T-helper 2 cell treated with Interferon-gamma antibody and Interleukin-4, amounts not matched to agents 5 μg/mL and 100 μg/mL, for 36 hours (primary cell): ENCODE results near the gene FNDC1.

ENCODE experiments used
- DNase-seq: peaks from one replicate; pipeline ENCODE4 v3.0.0; 2021; ENCODE audit warnings: low spot score
- H3K27ac Mint-ChIP-seq: one replicate; pipeline ENCODE4 v1.8.0; 2021; ENCODE audit warnings: mild to moderate bottlenecking, mixed read lengths
- H3K27me3 Mint-ChIP-seq: one replicate; pipeline ENCODE4 v1.8.0; 2021; ENCODE audit warnings: low read depth, mixed read lengths
- H3K36me3 Mint-ChIP-seq: one replicate; pipeline ENCODE4 v1.8.0; 2021; ENCODE audit warnings: low read depth, mixed read lengths
- H3K4me1 Mint-ChIP-seq: one replicate; pipeline ENCODE4 v1.8.0; 2021; ENCODE audit warnings: low read depth, mixed read lengths
- H3K4me3 Mint-ChIP-seq: one replicate; pipeline ENCODE4 v1.8.0; 2022; ENCODE audit warnings: mild to moderate bottlenecking, moderate library complexity, mixed read lengths
- H3K9me3 Mint-ChIP-seq: one replicate; pipeline ENCODE4 v1.8.0; 2021; ENCODE audit warnings: mixed read lengths

Gene FNDC1

GRCh38 chr6:159170999-159171712, 2.0 kb downstream of the FNDC1 start:
- Mint-ChIP-seq H3K27ac (no peak overlapping the region), H3K4me3 (no peak overlapping the region), H3K4me1 (peaks cover 11% of the 10 kb centered on the region), H3K27me3 (peaks cover 76% of the 10 kb centered on the region), H3K9me3 (no peaks in the 10 kb centered on the region), H3K36me3 (no peaks in the 10 kb centered on the region)
- DNase-seq, result no peak

DNA sequence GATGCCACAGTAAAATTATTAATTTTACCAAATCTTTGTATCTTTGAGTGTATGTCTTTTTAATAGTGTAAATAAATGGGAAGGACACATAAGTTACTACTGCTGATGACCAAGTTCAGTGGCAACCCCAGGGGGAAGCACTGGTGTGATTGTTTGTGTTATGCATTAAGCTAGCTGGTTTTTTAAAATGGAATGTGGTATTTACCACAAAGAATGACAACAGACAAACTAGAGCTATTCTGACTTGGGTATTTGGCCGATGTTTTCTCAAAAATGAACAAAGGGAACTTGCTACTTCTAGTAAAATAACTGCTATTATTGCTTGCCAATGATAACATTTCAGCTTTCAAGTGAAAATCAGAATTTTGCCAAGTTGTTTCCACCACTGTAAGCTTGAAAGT, 2.9 kb downstream of the FNDC1 start:
- Mint-ChIP-seq H3K9me3 (no peaks in the 10 kb centered on the region), H3K4me1 (peaks cover 11% of the 10 kb centered on the region), H3K36me3 (no peaks in the 10 kb centered on the region), H3K4me3 (no peak overlapping the region), H3K27ac (no peak overlapping the region), H3K27me3 (peaks cover 68% of the 10 kb centered on the region)
- DNase-seq, result no peak

- Mint-ChIP-seq H3K4me3 (no peak overlapping the region), H3K27ac (no peak overlapping the region), H3K36me3 (no peaks in the 10 kb centered on the region), H3K9me3 (no peaks in the 10 kb centered on the region), H3K4me1 (peaks cover 7% of the 10 kb centered on the region), H3K27me3 (peaks cover 51% of the 10 kb centered on the region)
- peak; percentile 42 for DNase-seq
Observed at GRCh38 chr6:159174263-159174969, 5.2 kb downstream of the FNDC1 start.

DNA sequence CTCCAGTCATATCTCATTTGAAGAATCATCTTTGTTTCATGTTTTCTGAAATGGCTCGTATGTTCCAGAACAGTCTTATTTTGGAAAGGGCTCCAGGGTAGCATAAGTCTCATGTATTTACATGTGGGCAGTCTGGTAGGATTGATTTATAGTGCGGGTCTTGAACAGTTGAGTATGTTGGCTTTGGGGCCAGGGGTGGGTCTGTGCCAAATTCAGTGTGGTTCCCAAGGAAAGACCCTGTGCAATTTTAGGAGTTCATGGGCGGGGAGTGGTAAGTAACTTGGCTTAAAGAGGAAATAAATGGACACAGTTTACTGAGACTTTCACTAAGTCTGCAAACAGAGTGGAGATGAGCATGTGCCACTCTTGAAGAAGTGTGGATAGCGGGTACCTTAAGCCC, 7.7 kb downstream of the FNDC1 start:
- H3K9me3 Mint-ChIP-seq, result no peaks in the 10 kb centered on the region

DNA sequence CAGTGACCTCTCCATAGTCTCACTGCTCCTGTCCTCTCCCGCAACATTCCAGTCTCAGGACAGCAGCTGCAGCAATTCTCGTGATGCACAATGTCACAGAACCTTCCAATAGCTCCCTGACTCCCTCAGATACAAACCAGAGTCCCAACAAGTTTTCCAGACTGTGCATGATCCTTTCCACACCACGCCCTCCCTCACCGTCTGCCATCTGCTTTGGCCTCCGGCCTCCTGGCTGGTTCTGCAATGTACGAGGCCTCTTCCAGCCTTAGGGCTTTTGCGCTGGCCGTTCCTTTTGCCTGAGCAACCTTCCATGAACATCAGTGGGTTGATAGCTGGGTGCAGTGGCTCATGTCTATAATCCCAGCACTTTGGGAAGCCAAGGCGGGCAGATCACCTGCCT, 9.6 kb downstream of the FNDC1 start:
- Mint-ChIP-seq H3K27ac (no peak overlapping the region), H3K36me3 (no peaks in the 10 kb centered on the region), H3K9me3 (no peaks in the 10 kb centered on the region), H3K4me1 (peaks cover 19% of the 10 kb centered on the region), H3K4me3 (no peak overlapping the region), H3K27me3 (peaks cover 17% of the 10 kb centered on the region)
- DNase-seq, result no peak

More for the DNA sequence above, 7.7 kb downstream of the FNDC1 start:
- H3K4me3 Mint-ChIP-seq, result no peak overlapping the region
- H3K4me1 Mint-ChIP-seq, result peaks cover 13% of the 10 kb centered on the region
- peaks cover 28% of the 10 kb centered on the region for H3K27me3 Mint-ChIP-seq
- DNase-seq, result no peak
- no peak overlapping the region for H3K27ac Mint-ChIP-seq
- no peaks in the 10 kb centered on the region for H3K36me3 Mint-ChIP-seq

DNA sequence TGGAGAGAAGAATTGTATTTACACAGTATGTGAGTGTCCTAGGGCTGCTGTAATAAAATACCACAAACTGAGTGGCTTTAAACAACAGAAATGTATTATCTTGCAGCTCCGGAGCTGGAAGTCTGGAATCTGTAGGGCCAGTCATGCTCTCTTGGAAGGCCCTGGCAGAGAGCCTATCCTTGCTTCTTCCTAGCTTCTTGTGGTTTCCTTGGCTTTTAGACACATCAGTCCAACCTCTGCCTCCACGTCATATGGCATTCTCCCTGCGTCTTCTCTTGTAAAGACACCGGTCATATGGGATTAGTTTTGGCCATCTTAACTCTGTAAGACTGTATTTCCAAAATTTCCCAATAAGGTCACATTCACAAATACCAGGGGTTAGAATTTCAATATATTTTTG, 10.8 kb downstream of the FNDC1 start:
- H3K4me1 Mint-ChIP-seq, result peaks cover 16% of the 10 kb centered on the region
- H3K9me3 Mint-ChIP-seq, result no peaks in the 10 kb centered on the region
- H3K36me3 Mint-ChIP-seq, result no peaks in the 10 kb centered on the region
- H3K4me3 Mint-ChIP-seq, result no peak overlapping the region
- no peak overlapping the region for H3K27ac Mint-ChIP-seq
- DNase-seq, result no peak
- H3K27me3 Mint-ChIP-seq, result peaks cover 14% of the 10 kb centered on the region

DNA sequence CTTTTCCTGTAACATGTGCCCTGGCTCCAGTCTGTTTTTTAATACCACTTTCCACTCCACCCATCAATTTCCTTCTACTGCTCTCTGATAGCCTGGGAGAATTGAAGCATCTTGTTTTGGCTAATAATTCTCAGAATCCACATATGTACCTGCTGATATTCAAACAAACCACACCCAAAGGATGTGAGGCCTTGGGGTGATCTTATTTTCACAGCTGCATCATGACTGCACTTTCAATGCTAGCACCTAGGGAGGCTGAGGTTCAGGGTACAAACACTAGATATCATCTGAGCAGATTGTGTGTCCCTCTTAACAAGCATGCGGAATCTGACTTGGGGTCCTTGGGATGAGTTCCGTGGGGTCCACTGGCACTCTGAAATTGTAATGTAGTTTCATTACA, 12.7 kb downstream of the FNDC1 start:
- DNase-seq, result no peak
- Mint-ChIP-seq H3K4me3 (peak overlapping the region; percentile 5), H3K4me1 (peaks cover 16% of the 10 kb centered on the region), H3K27ac (peak overlapping the region; percentile 60), H3K9me3 (no peaks in the 10 kb centered on the region), H3K36me3 (no peaks in the 10 kb centered on the region), H3K27me3 (peaks cover 18% of the 10 kb centered on the region)

- Mint-ChIP-seq H3K4me3 (no peak overlapping the region), H3K36me3 (no peaks in the 10 kb centered on the region), H3K27me3 (peaks cover 19% of the 10 kb centered on the region), H3K27ac (no peak overlapping the region), H3K9me3 (no peaks in the 10 kb centered on the region), H3K4me1 (peaks cover 16% of the 10 kb centered on the region)
- no peak for DNase-seq
Observed at GRCh38 chr6:159184559-159184958, 15.4 kb downstream of the FNDC1 start.

GRCh38 chr6:159190460-159190859, 21.3 kb downstream of the FNDC1 start:
- H3K36me3 Mint-ChIP-seq, result no peaks in the 10 kb centered on the region
- no peak for DNase-seq
- H3K9me3 Mint-ChIP-seq, result no peaks in the 10 kb centered on the region
- no peak overlapping the region for H3K4me3 Mint-ChIP-seq
- H3K4me1 Mint-ChIP-seq, result no peaks in the 10 kb centered on the region
- H3K27me3 Mint-ChIP-seq, result peaks cover 25% of the 10 kb centered on the region
- H3K27ac Mint-ChIP-seq, result no peak overlapping the region

DNA sequence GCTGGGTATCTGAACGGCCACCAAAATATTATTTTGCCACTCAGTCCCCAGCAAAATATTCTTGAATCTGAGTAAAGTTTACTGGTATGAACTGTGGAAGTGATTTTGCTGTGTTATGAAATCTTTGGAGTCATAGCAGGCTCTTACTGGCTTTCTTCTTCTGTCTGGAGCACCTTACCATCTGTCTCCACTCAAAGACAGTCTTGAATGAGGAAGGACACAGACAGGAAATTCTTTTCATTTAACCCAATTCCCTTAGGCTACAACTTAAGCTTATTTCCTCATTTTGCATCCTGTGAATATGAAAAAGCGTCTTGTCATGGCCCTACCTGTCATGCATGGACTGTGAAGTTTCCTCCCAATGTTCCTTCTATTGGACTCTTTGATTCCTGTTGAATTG, 24.7 kb downstream of the FNDC1 start:
- no peaks in the 10 kb centered on the region for H3K4me1 Mint-ChIP-seq
- DNase-seq, result no peak
- H3K4me3 Mint-ChIP-seq, result no peak overlapping the region
- no peak overlapping the region for H3K27ac Mint-ChIP-seq
- H3K36me3 Mint-ChIP-seq, result no peaks in the 10 kb centered on the region
- no peaks in the 10 kb centered on the region for H3K9me3 Mint-ChIP-seq
- H3K27me3 Mint-ChIP-seq, result peaks cover 14% of the 10 kb centered on the region

DNA sequence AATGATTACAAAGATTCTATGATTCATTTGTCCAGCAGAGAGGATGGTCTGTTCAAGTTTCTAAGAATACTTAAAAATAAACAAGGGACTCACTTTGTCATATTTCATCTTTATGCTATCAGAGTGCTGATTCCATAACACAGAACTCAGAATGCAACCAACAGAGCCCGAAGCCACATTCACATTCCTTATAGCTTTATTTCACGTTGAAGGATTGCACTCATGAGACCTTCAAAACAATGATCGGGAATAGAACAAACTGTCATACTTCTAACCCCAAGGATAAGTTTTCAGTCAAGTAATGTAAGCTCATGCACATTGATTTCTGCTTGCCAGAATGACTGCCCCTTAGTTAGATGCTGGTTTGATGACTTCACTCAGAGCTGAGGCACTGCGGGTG, 25.2 kb downstream of the FNDC1 start:
- H3K27ac Mint-ChIP-seq, result no peak overlapping the region
- H3K9me3 Mint-ChIP-seq, result no peaks in the 10 kb centered on the region
- H3K27me3 Mint-ChIP-seq, result peaks cover 14% of the 10 kb centered on the region

DNA sequence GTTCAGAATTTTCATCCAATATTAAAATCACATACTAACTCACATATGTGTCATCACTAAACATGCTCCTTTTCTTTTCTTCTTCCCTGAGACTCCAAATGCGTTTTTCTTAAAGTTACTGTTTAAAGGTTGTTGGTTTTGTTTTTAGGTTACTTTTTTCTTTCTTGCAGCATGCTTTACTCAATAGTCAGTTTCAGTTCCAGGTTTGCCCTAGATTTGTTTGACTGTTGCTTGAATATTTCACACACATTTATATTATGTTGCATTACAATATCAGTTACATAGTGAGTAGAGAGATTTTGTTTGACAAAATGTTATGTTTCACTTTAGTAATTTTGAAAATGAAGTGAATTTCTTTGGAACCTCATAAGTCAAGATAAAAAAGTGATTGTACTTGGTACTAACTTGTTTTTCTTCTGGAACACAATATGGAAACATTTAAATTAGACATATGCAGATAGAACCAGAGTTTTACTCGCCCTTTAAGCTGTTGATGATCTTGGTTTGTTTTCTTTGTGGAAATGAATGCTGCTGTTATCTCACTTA, 27.3 kb downstream of the FNDC1 start:
- Mint-ChIP-seq H3K4me1 (no peaks in the 10 kb centered on the region), H3K4me3 (no peak overlapping the region), H3K27ac (no peak overlapping the region), H3K27me3 (peaks cover 16% of the 10 kb centered on the region), H3K36me3 (no peaks in the 10 kb centered on the region), H3K9me3 (no peaks in the 10 kb centered on the region)
- no peak for DNase-seq

More for the DNA sequence above, 25.2 kb downstream of the FNDC1 start:
- no peak for DNase-seq
- no peak overlapping the region for H3K4me3 Mint-ChIP-seq
- H3K36me3 Mint-ChIP-seq, result no peaks in the 10 kb centered on the region
- H3K4me1 Mint-ChIP-seq, result no peaks in the 10 kb centered on the region

GRCh38 chr6:159197251-159197650, 28.1 kb downstream of the FNDC1 start:
- Mint-ChIP-seq H3K27me3 (peaks cover 16% of the 10 kb centered on the region), H3K4me1 (no peaks in the 10 kb centered on the region), H3K36me3 (no peaks in the 10 kb centered on the region), H3K9me3 (no peaks in the 10 kb centered on the region), H3K4me3 (no peak overlapping the region), H3K27ac (no peak overlapping the region)
- DNase-seq, result no peak

DNA sequence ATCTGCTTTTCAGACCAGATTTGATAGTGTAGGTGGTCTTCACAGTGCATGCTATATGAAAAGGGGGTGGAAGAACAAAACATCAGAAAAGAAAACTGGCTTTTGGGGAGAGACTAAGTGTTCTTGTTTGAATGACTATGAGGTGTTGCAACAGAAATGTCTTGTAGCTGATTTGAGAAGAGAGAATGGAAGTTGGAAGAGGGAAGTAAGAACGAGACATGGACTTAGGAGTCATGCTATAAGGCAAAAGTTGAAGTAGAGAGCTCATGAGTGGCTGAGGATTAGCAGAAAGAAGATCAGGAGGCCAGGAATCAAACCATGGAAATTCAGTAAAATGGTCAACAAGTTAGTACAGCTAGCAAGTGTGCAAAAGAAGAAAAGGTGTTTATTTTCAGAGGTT, 32.1 kb downstream of the FNDC1 start:
- H3K36me3 Mint-ChIP-seq, result no peaks in the 10 kb centered on the region
- H3K4me1 Mint-ChIP-seq, result no peaks in the 10 kb centered on the region
- no peak for DNase-seq
- H3K4me3 Mint-ChIP-seq, result no peak overlapping the region
- peaks cover 7% of the 10 kb centered on the region for H3K27me3 Mint-ChIP-seq
- H3K9me3 Mint-ChIP-seq, result no peaks in the 10 kb centered on the region
- no peak overlapping the region for H3K27ac Mint-ChIP-seq
